ENCODE measurements around the gene MRPS33.

The MRPS33 gene

DNA sequence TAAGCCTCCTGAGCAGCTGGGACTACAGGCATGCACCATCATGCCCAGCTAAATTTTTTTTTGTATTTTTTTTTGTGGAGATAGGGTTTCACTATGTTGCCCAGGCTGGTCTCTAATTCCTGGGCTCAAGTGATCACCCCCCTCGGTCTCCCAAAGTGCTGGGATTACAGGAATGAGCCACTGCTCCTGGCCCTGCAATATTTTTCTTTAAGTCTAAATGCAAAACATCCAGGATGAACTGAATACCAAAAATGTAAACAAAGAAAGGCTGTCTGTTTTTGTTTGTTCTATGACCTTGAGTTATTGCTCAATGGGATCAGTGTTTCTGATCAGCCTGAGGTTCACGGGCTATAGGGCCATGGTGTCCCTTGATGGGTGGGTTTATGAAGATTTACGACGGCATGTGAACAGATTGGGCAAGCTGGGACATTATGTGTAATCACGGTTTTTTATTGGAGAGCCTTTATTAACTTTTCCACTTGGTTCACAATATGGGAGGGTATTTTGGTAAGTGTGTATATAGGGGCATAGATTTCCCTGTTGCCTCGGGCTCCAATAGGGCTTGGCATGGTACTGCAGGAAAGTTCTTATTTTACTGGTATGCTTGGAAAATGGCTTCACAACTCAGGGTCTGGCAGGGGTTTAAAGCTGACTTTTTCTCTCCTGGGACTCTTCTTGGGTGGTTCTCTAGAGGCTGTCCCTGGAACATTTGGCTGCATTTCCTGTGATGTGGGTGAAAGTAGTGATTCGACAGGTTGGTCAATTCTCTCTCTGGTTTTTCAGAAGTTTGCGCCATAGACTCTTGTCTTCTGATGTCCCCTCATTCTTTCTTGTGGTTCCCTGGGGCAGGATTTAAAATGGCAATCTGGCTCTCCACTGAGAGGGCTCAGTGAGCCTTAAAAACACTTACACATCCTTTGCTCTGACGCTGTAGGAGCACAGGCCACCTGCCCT is 41.6 kb downstream of the MRPS33 start (continued):
- TF ChIP-seq ZNF362 (tag by site-specific recombination; IDR thresholded peaks at IDR 0.05) (peak; percentile 77), ZNF18 (tag by site-specific recombination; IDR thresholded peaks at IDR 0.05) (0 out of 2 replicates have a peak, but pooled peaks have one; percentile 46), ZNF639 (tag by site-specific recombination; IDR thresholded peaks at IDR 0.05) (no peak), MZF1 (tag by site-specific recombination; IDR thresholded peaks at IDR 0.05; ENCODE audit: borderline replicate concordance) (no peak; the same call in 1 of the 2 replicates), PRDM1 (tag by site-specific recombination; IDR thresholded peaks at IDR 0.05) (no peak), ZNF660 (tag by site-specific recombination; IDR thresholded peaks at IDR 0.05) (no peak), ZBTB21 (tag by site-specific recombination; IDR thresholded peaks at IDR 0.05) (no peak), SCRT1 (tag by site-specific recombination; IDR thresholded peaks at IDR 0.05; ENCODE audit: borderline replicate concordance) (no peak), YY2 (tag by site-specific recombination; IDR thresholded peaks at IDR 0.05) (no peak), ZNF121 (tag by site-specific recombination; IDR thresholded peaks at IDR 0.05) (no peak), ZNF76 (tag by site-specific recombination; IDR thresholded peaks at IDR 0.05; ENCODE audit: borderline replicate concordance, low read depth) (no peak), ZFP69B (tag by site-specific recombination; IDR thresholded peaks at IDR 0.05) (no peak), WT1 (tag by site-specific recombination; IDR thresholded peaks at IDR 0.05) (0 out of 2 replicates have a peak, but pooled peaks have one; percentile 20), ZNF2 (tag by site-specific recombination; IDR thresholded peaks at IDR 0.05) (no peak), BCL11A (tag by site-specific recombination; IDR thresholded peaks at IDR 0.05; ENCODE audit: low read depth) (no peak), ZNF214 (tag by site-specific recombination; IDR thresholded peaks at IDR 0.05; ENCODE audit: borderline replicate concordance) (no peak), ZNF521 (tag by site-specific recombination; IDR thresholded peaks at IDR 0.05) (no peak), ZBTB17 (tag by site-specific recombination; IDR thresholded peaks at IDR 0.05) (peak; percentile 52; the same call in 1 of the 2 replicates), PRDM6 (tag by site-specific recombination; IDR thresholded peaks at IDR 0.05) (peak; percentile 71), ZNF791 (tag by site-specific recombination; IDR thresholded peaks at IDR 0.05) (no peak), ZNF561 (tag by site-specific recombination; IDR thresholded peaks at IDR 0.05; ENCODE audit: borderline replicate concordance) (0 out of 2 replicates have a peak, but pooled peaks have one; percentile 24), ZNF10 (tag by site-specific recombination; IDR thresholded peaks at IDR 0.05) (no peak), ZNF274 (IDR thresholded peaks at IDR 0.05; ENCODE audit: low read length) (no peak), ZNF274 (tag by site-specific recombination; IDR thresholded peaks at IDR 0.05; ENCODE audit: borderline replicate concordance) (no peak), GLI2 (tag by site-specific recombination; IDR thresholded peaks at IDR 0.05; ENCODE audit: borderline replicate concordance, low read depth) (no peak)
- TF ChIP-seq, protein P1, sequence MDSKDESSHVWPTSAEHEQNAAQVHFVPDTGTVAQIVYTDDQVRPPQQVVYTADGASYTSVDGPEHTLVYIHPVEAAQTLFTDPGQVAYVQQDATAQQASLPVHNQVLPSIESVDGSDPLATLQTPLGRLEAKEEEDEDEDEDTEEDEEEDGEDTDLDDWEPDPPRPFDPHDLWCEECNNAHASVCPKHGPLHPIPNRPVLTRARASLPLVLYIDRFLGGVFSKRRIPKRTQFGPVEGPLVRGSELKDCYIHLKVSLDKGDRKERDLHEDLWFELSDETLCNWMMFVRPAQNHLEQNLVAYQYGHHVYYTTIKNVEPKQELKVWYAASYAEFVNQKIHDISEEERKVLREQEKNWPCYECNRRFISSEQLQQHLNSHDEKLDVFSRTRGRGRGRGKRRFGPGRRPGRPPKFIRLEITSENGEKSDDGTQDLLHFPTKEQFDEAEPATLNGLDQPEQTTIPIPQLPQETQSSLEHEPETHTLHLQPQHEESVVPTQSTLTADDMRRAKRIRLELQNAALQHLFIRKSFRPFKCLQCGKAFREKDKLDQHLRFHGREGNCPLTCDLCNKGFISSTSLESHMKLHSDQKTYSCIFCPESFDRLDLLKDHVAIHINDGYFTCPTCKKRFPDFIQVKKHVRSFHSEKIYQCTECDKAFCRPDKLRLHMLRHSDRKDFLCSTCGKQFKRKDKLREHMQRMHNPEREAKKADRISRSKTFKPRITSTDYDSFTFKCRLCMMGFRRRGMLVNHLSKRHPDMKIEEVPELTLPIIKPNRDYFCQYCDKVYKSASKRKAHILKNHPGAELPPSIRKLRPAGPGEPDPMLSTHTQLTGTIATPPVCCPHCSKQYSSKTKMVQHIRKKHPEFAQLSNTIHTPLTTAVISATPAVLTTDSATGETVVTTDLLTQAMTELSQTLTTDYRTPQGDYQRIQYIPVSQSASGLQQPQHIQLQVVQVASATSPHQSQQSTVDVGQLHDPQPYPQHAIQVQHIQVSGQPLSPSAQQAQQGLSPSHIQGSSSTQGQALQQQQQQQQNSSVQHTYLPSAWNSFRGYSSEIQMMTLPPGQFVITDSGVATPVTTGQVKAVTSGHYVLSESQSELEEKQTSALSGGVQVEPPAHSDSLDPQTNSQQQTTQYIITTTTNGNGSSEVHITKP (tag by site-specific recombination; IDR thresholded peaks at IDR 0.05): peak; percentile 62; the same call in 1 of the 2 replicates
- TF ChIP-seq, protein P2, sequence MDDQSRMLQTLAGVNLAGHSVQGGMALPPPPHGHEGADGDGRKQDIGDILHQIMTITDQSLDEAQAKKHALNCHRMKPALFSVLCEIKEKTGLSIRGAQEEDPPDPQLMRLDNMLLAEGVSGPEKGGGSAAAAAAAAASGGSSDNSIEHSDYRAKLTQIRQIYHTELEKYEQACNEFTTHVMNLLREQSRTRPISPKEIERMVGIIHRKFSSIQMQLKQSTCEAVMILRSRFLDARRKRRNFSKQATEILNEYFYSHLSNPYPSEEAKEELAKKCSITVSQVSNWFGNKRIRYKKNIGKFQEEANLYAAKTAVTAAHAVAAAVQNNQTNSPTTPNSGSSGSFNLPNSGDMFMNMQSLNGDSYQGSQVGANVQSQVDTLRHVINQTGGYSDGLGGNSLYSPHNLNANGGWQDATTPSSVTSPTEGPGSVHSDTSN (CRISPR knock-in tag; IDR thresholded peaks at IDR 0.05): no peak
